Epidermal melanocyte (primary cell): ENCODE data around the gene RNF112.

Experiments
- DNase-seq: peaks from one replicate; pipeline ENCODE4 v3.0.0; 2011; ENCODE audit warnings: low spot score; ENCODE audit not compliant: insufficient read length

RNF112 gene

DNA sequence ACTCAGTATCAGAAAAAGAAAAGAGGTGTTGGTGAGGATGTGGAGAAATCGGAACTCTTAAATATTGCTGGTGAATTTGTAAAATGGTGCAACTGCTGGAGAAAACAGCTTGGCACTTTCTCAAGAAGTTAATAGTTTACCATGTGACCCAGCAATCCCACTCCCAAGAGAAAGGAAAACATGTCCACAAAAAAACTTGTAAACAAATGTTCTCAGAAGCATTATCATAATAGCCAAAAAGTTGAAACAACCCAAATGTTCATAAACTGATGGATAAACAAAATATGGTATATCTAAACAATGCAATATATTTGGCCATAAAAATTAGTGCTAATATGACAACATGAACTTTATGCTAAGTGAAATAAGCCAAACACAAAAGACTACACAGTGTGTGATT lies 35.3 kb upstream of the RNF112 start:
- no peak for DNase-seq

DNA sequence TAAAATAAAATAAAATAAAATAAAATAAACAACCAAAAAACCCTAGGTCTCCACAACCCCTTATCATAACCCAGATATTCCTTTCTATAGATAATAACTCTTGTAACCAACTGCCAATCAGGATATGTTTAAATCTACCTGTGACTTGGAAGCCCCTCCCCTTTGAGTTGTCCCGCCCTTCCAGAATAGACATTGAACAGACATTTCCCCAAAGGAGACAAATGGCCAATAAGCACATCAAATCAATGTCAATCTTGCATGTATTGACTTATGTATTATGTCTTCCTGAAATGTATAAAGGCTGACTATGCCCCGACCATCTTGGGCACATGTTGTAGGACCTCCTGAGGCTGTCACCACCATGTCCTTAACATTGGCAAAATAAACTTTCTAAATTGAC lies 34.2 kb upstream of the RNF112 start:
- DNase-seq = no peak

DNA sequence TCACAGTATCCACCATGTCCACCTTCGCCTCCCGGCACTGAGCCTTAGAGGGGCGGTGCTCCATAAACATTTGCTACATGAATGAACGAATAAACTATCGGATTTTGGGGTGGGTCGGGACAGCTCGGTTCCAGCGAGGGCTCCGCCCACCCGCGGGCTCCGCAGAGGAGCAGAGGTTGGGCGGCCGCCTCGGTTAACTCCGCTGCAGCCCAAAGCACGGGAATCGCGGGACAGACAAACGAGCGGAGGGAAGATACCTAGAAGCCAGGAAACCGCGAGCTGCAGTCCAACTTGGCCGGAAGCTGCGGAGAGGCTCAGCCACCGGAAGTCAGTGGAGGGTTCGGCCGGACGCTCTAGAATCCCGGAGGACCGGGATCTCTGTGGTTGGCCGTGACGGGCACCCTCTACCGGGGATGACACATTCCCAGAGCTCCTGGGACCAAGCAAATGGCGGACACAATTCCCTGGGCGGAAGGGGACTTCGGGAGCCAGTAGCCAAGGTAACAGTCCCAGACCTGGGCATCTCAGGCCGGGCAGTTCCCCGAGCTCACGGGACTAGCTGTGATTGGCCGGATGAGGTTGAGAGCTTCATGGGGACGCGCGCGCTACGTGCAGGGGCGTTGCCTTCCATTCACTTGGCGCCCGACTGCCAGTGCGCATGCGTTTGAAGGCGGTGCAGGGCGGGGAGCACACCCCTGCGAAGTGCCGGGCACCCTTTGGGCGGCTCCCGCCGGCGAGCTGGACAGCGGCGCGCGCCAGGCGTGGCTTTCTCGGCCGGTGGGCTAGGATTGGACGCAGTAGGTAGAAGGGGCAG lies 33.2 kb upstream of the RNF112 start:
- peak; percentile 99 for DNase-seq

DNA sequence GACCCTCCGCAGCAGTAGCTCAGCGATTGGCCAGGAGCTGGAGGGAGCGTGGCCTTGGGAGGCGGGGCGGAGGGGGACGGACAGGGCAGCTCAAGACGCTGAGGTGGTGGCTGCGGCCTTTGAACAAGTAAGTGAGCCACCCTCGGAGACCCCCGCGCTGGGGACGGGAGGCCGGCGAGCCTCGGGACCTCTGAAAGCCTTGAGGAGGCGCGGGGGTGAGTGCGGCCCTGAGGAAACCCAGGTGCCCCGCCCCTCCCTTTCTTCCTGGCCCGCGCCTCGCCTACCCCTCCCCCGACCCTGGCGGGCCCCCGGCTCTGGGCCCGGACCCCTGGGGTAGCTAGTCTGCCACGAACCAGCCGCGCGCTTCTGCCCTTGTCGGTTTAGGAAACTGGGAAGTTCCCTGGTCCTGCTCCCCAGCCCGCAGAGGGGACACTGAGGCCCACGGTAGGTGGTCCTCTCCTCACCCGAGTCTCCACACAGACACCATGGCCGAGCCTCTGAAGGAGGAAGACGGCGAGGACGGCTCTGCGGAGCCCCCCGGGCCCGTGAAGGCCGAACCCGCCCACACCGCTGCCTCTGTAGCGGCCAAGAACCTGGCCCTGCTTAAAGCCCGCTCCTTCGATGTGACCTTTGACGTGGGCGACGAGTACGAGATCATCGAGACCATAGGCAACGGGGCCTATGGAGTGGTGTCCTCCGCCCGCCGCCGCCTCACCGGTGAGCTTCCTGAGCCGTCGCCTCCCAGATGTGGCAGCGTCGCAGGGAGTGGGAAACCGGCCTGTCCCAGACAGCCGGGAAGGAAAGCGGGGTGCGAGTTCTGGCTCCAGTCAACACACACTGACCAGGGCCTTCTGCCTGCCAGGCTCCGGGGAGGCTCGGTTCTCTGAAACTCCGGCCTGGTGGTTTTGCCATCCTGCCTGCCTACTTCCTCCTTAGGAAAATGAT lies 32.3 kb upstream of the RNF112 start, which contains the start of gene MAPK7:
Gene MAPK7 (plus strand): TSS at position 83 of the 945 bp plus-strand sequence. CDS start 403 bp downstream, at position 486.
- no peak for DNase-seq

DNA sequence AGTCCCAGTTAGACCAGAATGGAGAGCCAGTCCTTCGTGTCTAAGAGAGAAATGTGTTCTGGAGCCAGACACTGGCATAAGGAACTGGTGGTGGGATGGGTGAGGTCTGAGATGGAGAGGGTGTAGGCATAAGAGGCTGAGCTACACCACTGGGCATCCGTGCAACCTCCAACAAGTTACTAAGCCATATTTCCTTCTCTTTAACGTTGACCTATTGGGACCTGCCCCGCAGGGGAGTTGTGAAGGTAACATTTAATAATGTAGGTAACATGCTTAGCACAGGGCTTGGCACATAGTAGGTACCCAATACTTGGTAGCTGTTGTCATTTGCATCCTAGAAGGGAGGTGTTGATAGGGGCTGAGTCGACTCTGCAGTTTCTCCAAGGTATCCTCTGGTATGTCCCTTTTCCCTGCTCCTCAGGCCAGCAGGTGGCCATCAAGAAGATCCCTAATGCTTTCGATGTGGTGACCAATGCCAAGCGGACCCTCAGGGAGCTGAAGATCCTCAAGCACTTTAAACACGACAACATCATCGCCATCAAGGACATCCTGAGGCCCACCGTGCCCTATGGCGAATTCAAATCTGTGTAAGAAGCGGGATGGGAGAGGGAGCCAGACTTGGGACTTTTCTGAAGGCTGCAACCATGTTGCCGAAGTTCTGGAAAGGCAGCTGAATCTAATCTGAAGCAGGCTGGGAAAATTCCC lies 31.5 kb upstream of the RNF112 start:
- no peak for DNase-seq

DNA sequence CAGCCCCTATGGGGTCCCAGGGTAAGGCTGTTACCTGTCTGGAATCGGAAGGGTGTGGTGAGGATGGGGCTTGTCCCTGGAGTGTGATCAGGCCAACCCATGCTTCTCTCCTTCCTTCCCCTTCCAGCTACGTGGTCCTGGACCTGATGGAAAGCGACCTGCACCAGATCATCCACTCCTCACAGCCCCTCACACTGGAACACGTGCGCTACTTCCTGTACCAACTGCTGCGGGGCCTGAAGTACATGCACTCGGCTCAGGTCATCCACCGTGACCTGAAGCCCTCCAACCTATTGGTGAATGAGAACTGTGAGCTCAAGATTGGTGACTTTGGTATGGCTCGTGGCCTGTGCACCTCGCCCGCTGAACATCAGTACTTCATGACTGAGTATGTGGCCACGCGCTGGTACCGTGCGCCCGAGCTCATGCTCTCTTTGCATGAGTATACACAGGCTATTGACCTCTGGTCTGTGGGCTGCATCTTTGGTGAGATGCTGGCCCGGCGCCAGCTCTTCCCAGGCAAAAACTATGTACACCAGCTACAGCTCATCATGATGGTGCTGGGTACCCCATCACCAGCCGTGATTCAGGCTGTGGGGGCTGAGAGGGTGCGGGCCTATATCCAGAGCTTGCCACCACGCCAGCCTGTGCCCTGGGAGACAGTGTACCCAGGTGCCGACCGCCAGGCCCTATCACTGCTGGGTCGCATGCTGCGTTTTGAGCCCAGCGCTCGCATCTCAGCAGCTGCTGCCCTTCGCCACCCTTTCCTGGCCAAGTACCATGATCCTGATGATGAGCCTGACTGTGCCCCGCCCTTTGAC lies 30.3 kb upstream of the RNF112 start:
- no peak for DNase-seq

DNA sequence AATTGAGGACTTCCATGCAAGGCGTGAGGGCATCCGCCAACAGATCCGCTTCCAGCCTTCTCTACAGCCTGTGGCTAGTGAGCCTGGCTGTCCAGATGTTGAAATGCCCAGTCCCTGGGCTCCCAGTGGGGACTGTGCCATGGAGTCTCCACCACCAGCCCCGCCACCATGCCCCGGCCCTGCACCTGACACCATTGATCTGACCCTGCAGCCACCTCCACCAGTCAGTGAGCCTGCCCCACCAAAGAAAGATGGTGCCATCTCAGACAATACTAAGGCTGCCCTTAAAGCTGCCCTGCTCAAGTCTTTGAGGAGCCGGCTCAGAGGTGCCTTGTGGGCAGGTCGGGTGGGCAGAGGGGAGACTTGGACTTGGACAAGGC lies 29.7 kb upstream of the RNF112 start:
- no peak for DNase-seq

DNA sequence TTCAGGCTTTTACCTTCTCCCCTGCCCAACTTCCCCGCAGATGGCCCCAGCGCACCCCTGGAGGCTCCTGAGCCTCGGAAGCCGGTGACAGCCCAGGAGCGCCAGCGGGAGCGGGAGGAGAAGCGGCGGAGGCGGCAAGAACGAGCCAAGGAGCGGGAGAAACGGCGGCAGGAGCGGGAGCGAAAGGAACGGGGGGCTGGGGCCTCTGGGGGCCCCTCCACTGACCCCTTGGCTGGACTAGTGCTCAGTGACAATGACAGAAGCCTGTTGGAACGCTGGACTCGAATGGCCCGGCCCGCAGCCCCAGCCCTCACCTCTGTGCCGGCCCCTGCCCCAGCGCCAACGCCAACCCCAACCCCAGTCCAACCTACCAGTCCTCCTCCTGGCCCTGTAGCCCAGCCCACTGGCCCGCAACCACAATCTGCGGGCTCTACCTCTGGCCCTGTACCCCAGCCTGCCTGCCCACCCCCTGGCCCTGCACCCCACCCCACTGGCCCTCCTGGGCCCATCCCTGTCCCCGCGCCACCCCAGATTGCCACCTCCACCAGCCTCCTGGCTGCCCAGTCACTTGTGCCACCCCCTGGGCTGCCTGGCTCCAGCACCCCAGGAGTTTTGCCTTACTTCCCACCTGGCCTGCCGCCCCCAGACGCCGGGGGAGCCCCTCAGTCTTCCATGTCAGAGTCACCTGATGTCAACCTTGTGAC lies 29.1 kb upstream of the RNF112 start:
- DNase-seq = no peak

DNA sequence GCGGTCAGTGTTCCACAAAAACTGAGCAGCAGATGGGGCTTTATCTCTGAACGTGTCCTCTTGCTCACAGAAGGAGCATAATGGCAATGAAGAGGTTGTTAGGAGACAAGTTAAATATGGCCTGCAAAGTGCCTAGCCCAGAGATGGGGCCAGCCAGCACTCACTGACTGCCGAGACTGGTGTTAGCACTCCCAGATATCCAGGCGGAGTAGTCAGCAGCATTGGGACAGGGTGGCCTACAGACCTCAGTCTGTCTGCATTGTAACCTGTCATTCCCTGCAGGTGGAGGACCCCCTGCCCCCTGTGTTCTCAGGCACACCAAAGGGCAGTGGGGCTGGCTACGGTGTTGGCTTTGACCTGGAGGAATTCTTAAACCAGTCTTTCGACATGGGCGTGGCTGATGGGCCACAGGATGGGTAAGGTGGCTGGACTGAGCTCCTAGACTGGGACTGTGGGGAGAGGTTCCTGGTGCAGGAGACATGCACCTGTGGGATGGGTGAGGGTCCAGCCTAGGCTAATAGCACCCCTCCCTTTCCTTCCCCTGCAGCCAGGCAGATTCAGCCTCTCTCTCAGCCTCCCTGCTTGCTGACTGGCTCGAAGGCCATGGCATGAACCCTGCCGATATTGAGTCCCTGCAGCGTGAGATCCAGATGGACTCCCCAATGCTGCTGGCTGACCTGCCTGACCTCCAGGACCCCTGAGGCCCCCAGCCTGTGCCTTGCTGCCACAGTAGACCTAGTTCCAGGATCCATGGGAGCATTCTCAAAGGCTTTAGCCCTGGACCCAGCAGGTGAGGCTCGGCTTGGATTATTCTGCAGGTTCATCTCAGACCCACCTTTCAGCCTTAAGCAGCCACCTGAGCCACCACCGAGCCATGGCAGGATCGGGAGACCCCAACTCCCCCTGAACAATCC lies 28.2 kb upstream of the RNF112 start:
- no peak for DNase-seq

DNA sequence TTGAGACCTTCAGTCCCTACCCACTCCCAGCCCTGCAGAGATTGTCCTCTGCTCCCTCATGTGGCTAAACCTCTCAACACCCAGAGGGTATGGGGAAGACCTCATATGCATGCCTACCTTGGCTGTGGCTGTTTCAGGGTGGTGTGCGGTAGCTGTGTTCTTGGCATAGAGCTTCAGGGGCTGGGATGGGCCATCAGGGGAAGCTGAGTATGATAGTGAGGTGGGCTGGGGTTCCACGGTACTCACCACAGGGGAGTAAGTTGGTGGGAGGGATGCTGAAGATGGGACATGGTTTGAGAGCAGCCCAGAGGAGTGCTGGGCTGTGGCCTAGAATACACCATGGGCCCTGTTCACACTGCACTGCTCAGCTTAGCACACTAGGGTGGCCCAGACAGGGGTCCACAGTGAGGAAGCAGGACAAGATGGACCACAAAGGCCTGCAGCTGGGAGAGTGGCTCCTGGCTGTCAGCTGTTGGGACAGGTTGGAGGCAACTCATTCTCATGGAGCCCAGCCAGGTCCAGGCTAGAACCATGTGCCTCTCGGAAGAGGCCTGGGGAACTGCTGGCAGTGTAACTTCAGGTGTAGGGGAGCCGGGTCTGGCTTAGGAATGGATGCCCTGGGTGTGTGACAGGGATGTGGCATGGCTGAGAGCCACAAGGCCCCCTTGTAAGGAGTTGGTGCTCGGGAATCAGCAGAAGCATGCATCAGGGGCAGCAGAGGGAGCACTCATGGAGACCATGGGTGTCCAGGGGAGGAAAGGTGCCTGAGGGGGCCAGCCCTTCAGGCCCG lies 27.2 kb upstream of the RNF112 start:
- no peak for DNase-seq

DNA sequence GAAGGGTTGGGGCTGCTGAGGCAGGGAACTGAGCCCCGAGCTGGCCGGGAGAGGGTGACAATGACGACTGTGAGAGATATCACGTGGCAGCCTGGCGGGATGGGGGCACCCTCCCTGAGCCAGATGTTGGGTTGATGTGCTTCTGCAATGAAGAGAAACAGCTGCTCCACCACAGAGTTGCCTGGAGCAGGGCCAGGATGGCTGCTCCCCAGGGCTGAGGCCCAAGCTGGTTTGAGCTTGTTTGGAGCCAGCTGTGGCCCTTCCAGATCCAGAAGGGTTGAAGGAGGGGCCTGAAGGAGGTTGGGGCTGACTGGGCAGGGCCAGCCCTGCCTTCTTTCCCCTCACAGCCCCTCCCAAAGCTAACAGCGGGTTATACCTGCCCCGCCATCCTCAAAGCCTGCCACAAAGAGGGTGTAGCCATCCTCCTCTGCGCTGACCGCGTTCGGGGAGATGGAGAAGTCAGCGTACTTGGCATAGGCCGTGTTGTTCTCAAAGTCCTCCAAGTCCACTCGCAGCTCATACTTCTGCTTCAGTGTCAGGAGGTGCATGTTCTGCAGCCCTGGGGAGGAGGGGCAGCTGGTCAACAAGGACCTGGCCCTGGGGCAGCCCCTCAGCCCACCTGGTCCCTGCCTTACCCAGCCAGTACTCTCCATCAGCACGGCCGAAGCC lies 26.2 kb upstream of the RNF112 start:
- DNase-seq = peak; percentile 57

DNA sequence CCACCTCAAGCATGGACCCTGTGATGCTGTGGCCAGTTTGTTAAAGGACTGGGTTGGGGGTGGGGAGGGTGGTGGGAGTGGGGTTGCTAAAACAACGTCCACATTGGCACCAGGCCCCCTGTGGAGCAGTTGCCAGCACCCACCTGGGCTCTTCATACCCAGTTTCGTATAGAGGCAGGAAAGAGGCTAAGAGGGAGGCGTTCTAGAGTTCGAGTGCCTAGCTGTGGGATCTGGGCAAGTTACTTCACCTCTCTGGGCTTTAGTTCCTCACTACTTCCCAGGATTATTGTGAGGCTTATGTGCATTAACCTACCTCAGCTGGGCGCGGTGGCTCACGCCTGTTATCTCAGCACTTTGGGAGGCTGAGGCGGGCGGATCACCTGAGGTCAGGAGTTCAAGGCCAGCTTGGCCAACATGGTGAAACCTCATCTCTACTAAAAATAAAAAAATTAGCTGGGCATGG lies 25.5 kb upstream of the RNF112 start:
- no peak for DNase-seq

DNA sequence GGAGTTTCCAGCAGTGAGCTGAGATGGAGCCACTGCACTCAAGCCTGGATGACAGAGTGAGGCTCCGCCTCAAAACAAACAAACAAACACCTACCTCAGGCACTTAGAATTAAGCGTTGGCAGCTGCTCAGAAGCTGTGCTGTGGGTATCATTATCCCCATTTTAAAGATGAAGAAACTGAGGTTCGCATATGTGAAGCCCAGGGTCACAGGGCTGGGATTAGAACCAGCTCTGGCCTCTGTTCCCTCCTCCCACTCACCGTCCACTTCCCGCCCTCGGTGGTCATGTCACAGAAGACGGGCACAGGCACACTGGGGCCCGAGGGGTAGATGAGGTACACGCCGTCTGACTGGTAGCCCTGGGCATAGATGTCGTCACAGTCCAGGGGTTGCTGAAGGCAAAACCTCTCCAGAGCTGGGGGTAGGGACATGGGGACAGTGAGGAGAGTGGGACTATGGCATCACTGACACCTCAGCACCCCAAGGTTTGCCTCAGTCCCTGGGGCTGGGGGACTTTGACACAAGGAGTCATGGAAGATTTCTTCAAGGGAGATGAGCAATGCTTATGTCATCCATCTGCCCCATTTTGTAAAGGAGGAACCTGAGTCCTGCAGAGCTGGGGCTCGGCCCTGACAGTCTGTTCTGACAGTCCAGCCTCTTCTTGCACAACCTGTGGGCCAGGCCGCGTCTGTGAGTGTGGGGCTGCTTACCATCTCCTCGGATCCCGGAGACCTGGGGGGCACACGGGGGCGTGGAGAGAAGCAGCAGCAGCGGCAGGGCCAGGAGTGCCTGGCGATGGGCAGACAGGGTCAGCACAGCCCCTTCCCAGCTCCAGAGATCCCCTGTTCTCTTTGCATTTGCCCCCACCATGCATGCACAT lies 24.7 kb upstream of the RNF112 start:
- DNase-seq = no peak

DNA sequence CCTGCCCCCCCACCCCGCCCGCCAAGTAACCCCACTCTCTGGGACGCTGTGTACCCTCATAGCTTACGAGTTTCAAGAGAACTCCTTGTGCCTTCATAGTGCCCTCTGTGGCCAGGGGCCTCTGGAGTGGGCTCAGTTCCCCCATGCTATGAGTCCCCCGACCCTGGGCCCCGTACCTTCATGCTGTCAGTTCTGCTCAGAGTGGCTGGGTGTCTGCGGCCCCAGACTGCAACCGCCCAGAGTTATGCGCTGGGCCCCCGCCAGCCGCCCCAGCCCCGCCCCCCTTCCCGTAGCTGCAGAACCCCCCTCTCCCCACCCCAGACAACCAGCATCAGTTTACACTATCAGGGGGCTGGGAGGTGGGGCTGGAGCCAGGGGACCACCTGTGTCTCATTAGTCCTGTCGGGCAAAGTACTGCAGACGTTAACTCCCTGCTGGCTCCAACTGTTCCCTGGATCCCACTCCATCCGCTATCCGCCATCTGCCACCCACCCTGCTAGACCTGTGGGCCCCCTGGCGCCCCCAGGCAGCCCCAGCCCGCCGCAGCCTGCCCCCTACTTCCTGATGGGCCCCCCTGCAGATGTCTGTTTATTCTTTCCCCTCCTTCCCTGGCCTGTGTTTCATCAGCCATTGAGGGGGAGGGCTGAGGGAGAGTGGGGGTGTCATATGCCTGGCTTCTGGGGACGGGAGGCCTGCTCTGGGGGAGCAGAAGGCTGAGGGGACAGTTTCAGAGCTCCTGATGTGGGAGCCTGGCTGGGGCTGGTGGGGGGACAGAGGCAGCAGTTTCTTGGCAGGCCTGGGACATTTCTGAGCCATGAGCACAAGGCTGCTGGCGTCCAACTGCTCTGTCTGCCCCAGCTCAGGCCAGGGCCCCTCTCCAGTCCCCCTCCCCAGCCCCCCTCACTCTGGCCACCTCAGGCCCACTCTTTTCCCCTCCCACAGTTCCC lies 23.8 kb upstream of the RNF112 start, which contains the start of gene MFAP4:
Gene MFAP4 (minus strand): TSS at position 217 of the 947 bp plus-strand sequence. CDS start 35 bp downstream, at position 182.
- no peak for DNase-seq

DNA sequence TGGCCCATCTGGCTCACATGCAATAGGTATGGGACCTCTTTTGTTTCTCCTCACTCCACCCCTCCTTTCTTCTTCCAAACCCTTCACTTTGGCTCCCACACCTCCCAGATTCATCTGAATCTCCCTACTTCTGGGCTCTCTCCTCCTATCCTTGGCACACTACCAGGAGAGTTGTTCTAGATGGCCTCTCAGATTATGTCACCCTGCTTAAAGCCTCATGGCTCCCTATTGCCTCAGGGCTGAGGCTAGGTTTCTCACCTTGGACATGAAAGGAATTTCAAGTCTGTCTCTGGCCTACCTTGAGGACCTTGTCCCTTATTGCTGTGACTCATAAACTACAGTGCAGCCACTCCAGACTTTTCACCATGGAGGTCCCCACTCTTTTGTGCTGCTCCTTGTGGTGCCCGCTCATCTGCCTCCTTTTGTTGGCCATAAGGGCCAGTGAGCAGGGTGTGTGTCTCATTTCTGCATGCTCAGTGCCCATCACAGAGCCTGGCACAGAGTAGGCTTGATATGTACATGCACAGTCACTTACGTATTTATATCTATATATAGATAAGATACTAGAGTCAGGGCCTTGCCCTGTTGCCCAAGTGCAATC lies 23.0 kb upstream of the RNF112 start:
- DNase-seq = no peak
